Ishikawa (cell line): ENCODE results near the gene ITSN2.

ENCODE experiments used
- CEBPB ChIP-seq: IDR thresholded peaks from 2 replicates; pipeline ENCODE4 v1.6.1; 2012
- CREB1 ChIP-seq: IDR thresholded peaks from 2 replicates; pipeline ENCODE4 v1.6.1; 2012; ENCODE audit warnings: low read depth
- EGR1 ChIP-seq: IDR thresholded peaks from 2 replicates; pipeline ENCODE4 v1.6.1; 2012
- EP300 ChIP-seq: IDR thresholded peaks from 2 replicates; pipeline ENCODE4 v1.6.1; 2012; ENCODE audit warnings: borderline replicate concordance
- FOXM1 ChIP-seq: IDR thresholded peaks from 2 replicates; pipeline ENCODE4 v1.6.1; 2012; ENCODE audit warnings: low read depth, borderline replicate concordance
- NFIC ChIP-seq: IDR thresholded peaks from 2 replicates; pipeline ENCODE4 v1.6.1; 2012
- RAD21 ChIP-seq: IDR thresholded peaks from 2 replicates; pipeline ENCODE4 v1.6.1; 2012; ENCODE audit warnings: low read depth
- TAF1 ChIP-seq: IDR thresholded peaks from 2 replicates; pipeline ENCODE4 v1.6.1; 2012; ENCODE audit warnings: low read depth, mild to moderate bottlenecking
- TCF12 ChIP-seq: IDR thresholded peaks from 2 replicates; pipeline ENCODE4 v1.6.1; 2012; ENCODE audit warnings: low read depth
- TEAD4 ChIP-seq: IDR thresholded peaks from 2 replicates; pipeline ENCODE4 v1.6.1; 2012
- YY1 ChIP-seq: IDR thresholded peaks from 2 replicates; pipeline ENCODE4 v1.6.1; 2012; ENCODE audit warnings: low read depth
- ZBTB7A ChIP-seq: IDR thresholded peaks from 2 replicates; pipeline ENCODE4 v1.6.1; 2012; ENCODE audit warnings: low read depth
- TF ChIP-seq, protein P1 (sequence below): IDR thresholded peaks from 2 replicates; pipeline ENCODE4 v1.6.1; 2012; ENCODE audit warnings: low read depth, mild to moderate bottlenecking
- TF ChIP-seq, protein P2 (sequence below): IDR thresholded peaks from 2 replicates; pipeline ENCODE4 v1.6.1; 2012
- TF ChIP-seq, protein P3 (sequence below): IDR thresholded peaks from 2 replicates; pipeline ENCODE4 v1.6.1; 2012

The ITSN2 gene

DNA sequence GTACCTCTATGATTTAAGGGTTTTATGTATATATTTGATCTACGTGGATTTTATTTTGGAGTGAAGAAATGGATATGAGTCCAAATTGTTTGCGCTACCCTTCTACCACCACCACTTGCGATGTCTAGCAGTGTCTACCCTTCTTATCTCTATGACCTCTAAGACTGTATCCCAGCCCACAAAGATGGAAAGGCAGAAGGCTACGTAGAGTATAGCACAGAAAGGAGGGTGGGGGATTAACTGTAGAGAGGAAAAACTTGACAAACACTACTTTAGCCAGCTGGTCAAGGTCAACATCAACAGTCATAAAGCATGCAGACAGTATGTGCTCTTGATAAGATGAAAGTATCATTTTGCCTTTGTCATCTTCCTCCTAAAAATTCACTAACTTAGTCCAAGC is 14.4 kb downstream of the ITSN2 start:
- TF ChIP-seq EGR1 (no peak), ZBTB7A (no peak), EP300 (no peak), FOXM1 (no peak), RAD21 (no peak), TCF12 (no peak), CREB1 (no peak), TAF1 (no peak), TEAD4 (no peak), CEBPB (no peak), YY1 (no peak), NFIC (no peak)
- TF ChIP-seq, protein P1, sequence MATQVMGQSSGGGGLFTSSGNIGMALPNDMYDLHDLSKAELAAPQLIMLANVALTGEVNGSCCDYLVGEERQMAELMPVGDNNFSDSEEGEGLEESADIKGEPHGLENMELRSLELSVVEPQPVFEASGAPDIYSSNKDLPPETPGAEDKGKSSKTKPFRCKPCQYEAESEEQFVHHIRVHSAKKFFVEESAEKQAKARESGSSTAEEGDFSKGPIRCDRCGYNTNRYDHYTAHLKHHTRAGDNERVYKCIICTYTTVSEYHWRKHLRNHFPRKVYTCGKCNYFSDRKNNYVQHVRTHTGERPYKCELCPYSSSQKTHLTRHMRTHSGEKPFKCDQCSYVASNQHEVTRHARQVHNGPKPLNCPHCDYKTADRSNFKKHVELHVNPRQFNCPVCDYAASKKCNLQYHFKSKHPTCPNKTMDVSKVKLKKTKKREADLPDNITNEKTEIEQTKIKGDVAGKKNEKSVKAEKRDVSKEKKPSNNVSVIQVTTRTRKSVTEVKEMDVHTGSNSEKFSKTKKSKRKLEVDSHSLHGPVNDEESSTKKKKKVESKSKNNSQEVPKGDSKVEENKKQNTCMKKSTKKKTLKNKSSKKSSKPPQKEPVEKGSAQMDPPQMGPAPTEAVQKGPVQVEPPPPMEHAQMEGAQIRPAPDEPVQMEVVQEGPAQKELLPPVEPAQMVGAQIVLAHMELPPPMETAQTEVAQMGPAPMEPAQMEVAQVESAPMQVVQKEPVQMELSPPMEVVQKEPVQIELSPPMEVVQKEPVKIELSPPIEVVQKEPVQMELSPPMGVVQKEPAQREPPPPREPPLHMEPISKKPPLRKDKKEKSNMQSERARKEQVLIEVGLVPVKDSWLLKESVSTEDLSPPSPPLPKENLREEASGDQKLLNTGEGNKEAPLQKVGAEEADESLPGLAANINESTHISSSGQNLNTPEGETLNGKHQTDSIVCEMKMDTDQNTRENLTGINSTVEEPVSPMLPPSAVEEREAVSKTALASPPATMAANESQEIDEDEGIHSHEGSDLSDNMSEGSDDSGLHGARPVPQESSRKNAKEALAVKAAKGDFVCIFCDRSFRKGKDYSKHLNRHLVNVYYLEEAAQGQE = no peak
- TF ChIP-seq, protein P2, sequence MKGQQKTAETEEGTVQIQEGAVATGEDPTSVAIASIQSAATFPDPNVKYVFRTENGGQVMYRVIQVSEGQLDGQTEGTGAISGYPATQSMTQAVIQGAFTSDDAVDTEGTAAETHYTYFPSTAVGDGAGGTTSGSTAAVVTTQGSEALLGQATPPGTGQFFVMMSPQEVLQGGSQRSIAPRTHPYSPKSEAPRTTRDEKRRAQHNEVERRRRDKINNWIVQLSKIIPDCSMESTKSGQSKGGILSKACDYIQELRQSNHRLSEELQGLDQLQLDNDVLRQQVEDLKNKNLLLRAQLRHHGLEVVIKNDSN = no peak
- TF ChIP-seq, protein P3, sequence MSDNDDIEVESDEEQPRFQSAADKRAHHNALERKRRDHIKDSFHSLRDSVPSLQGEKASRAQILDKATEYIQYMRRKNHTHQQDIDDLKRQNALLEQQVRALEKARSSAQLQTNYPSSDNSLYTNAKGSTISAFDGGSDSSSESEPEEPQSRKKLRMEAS = no peak

DNA sequence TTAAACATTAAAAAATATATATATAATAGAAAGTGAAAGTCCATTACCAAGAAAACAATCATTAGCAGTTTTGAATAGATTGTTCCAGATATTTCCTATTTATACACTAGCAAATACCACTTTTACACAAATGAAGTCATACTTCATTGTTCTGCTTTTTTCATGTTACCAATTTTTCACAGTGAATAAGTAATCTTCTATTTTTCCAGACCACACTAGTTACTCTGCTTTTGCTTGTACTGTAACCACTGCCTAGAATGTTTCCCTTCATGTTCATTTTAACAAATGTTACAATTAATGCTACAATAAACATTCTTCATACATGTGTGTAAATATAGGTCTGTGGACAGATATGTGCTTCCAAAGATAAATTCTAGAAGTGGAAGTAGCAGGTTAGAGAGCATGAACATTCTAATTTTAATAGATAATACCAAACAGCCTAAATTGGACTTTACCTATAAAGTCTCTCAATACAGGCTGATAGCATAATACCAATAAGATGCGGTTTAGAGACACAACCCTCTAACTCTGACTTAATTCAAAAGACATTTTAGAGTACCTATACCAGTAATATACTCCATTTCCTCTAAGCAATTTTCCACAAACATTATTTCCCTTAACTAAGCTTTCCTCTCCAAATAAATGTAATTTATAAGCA is 17.0 kb downstream of the ITSN2 start:
- TF ChIP-seq EP300 (no peak), EGR1 (no peak), TEAD4 (no peak), NFIC (no peak), YY1 (no peak)

DNA sequence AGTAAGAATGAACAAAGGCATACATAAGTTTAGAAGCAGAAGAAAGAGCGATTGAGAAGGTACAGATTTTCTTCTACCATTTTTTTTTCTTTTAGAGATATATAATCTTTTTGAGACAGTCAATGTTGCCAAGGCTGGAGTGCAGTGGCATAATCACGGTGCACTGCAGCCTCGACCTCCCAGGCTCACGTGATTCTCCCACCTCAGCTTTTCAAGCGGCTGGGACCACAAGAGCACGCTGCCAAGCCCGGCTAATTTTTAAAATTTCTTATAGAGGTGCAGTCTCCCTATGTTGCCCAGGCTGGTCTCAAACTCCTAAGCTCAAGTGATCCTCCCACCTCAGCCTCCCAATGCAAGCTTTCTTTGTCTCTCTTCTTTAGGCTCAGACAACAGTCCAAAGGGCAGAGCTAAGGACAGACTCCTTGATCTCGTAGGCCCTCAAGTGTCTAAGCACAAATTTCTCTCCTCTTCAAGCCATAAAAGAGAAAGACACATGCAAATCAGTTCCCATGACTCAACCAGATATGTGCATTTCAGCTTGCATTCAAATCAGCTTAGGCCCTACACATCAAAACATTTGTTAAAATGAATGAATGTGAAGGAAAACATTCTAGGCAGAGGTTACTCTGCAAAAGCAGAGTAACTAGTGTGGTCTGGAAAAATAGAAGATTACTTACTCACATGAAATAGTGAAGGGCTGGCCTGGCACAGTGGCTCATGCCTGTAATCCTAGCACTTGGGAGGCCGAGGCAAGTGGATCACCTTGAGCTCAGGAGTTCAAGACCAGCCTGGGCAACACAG is 18.0 kb downstream of the ITSN2 start:
- TF ChIP-seq YY1 (no peak), FOXM1 (no peak), RAD21 (no peak), TEAD4 (no peak), CEBPB (no peak)
- TF ChIP-seq, protein P2 = no peak

DNA sequence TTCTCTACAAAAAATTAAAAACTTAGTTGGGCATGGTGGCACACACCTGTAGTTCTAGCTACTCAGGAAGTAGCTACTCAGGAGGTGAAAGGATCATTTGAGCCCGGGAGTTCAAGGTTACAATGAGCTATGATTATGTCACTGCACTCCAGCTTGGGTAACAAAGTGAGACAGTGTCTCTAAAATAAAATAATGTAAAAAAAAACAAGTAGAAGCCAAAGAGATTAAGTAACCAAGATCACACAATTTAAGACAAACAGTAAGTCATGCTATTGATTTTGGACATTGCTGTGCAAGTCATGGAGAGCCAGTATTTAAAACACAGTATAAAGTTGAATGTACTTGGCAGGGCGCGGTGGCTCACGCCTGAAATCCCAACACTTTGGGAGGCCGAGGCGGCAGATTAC is 20.5 kb downstream of the ITSN2 start:
- TF ChIP-seq RAD21 (no peak), EGR1 (no peak), TCF12 (no peak), CREB1 (no peak), EP300 (no peak), FOXM1 (no peak), TAF1 (no peak), NFIC (no peak), YY1 (no peak), CEBPB (no peak), ZBTB7A (no peak), TEAD4 (no peak)
- TF ChIP-seq, protein P3 = no peak
- TF ChIP-seq, protein P2 = no peak
- TF ChIP-seq, protein P1 = no peak

DNA sequence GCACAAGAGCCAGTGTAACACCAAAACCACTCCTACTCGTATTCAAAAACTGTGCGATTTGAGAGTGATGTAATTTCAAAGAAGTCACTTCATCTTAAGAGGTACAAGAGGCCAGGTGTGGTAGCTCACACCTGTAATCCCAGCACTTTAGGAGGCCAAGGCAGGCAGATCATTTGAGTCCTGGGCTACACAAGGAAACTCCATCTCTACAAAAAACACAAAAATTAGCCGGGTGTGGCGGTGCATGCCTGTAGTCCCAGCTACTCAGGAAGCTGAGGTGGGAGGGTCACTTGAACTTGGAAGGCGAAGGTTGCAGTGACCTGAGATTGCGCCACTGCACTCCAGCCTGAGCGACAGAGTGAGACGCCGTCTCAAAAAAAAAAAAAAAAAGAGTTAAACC is 21.2 kb downstream of the ITSN2 start:
- peak; percentile 88 for TF ChIP-seq CEBPB

DNA sequence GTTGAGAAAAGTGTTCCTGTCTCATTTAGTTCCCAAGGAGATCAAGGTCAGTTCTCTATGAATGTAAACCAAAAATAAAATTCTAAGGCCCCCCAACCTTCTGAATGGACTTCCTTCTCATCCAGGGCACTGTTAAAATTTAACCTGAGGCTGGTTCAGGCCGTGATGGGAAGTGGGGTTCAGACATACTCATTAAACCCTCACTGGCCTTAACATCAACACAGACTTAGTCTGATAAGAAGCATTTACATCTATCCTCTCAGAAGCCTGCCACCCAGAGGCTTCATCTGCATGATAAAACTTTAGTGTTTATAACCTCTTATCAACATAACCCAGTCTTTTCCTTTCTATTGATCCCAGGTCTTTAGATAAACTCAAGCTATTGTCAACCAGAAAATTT is 22.4 kb downstream of the ITSN2 start:
- TF ChIP-seq FOXM1 (no peak), EGR1 (no peak), TCF12 (no peak), EP300 (no peak), NFIC (no peak), YY1 (no peak), CREB1 (no peak), ZBTB7A (no peak), TAF1 (no peak), RAD21 (no peak), TEAD4 (no peak), CEBPB (no peak)
- TF ChIP-seq, protein P1 = no peak
- TF ChIP-seq, protein P2 = no peak
- TF ChIP-seq, protein P3 = no peak
